DND-41 (cell line): ENCODE data around the gene LMX1B.

Source experiments
- ATAC-seq: fragments of 200-7000 bp; cut with Tn5 transposase; 3 replicates; pipeline ENCODE4 v1.9.1; 2021; ENCODE audit warnings: low read depth; ENCODE audit not compliant: insufficient read depth
- DNase-seq: peaks from one replicate; pipeline ENCODE4 v3.0.0-alpha.2; 2020
- H2AFZ ChIP-seq: 2 replicates; pipeline ENCODE4 v1.6.0; 2012; ENCODE audit warnings: low read depth, low read length
- H3K27ac ChIP-seq: 2 replicates; pipeline ENCODE4 v1.5.1; 2012; ENCODE audit warnings: low read length, inconsistent platforms
- H3K27me3 ChIP-seq: fragments of 200-600 bp; sonication (generic); 2 replicates; pipeline ENCODE4 v1.6.0; 2012; ENCODE audit warnings: low read length, mild to moderate bottlenecking, inconsistent platforms; ENCODE audit not compliant: insufficient read depth, poor library complexity
- H3K36me3 ChIP-seq: 2 replicates; pipeline ENCODE4 v1.5.1; 2012; ENCODE audit warnings: low read length, inconsistent platforms; ENCODE audit not compliant: insufficient read depth
- H3K4me1 ChIP-seq: 2 replicates; pipeline ENCODE4 v1.5.1; 2012; ENCODE audit warnings: mild to moderate bottlenecking, low read length; ENCODE audit not compliant: insufficient read depth
- H3K4me2 ChIP-seq: 2 replicates; pipeline ENCODE4 v1.6.0; 2012; ENCODE audit warnings: mild to moderate bottlenecking, moderate library complexity, low read length, inconsistent platforms; ENCODE audit not compliant: insufficient read depth
- H3K4me3 ChIP-seq, 2 experiments: fragments of 200-600 bp in 1 of 2; shearing (Covaris generic) in 1 of 2; 2 replicates each; pipeline ENCODE4 v1.5.1; 2012 to 2016; ENCODE audit warnings: inconsistent platforms in 2 of 2, low read length in 2 of 2, mild to moderate bottlenecking in 2 of 2, low read depth in 1 of 2, moderate library complexity in 1 of 2
- H3K79me2 ChIP-seq: 2 replicates; pipeline ENCODE4 v1.6.0; 2012; ENCODE audit warnings: low read length, inconsistent platforms; ENCODE audit not compliant: insufficient read depth
- H3K9ac ChIP-seq: 2 replicates; pipeline ENCODE4 v1.6.0; 2012; ENCODE audit warnings: low read depth, mild to moderate bottlenecking, inconsistent platforms, low read length, moderate library complexity
- H3K9me3 ChIP-seq: 2 replicates; pipeline ENCODE4 v1.5.1; 2012; ENCODE audit warnings: low read length, moderate library complexity, mild to moderate bottlenecking, inconsistent platforms; ENCODE audit not compliant: insufficient read depth, severe bottlenecking
- H4K20me1 ChIP-seq: 2 replicates; pipeline ENCODE4 v1.6.0; 2012; ENCODE audit warnings: low read length; ENCODE audit not compliant: insufficient read depth
- CTCF ChIP-seq: IDR thresholded peaks from 2 replicates; pipeline ENCODE4 v1.5.1; 2012; ENCODE audit warnings: borderline replicate concordance, low read length, moderate library complexity, mild to moderate bottlenecking; ENCODE audit not compliant: poor library complexity, severe bottlenecking; ENCODE audit errors: extremely low read depth
- EZH2 ChIP-seq: IDR thresholded peaks from 3 replicates; pipeline ENCODE4 v1.6.1; 2012; ENCODE audit warnings: borderline replicate concordance, low read depth, mild to moderate bottlenecking, moderate library complexity, low read length, inconsistent platforms; ENCODE audit not compliant: severe bottlenecking

The LMX1B gene

DNA sequence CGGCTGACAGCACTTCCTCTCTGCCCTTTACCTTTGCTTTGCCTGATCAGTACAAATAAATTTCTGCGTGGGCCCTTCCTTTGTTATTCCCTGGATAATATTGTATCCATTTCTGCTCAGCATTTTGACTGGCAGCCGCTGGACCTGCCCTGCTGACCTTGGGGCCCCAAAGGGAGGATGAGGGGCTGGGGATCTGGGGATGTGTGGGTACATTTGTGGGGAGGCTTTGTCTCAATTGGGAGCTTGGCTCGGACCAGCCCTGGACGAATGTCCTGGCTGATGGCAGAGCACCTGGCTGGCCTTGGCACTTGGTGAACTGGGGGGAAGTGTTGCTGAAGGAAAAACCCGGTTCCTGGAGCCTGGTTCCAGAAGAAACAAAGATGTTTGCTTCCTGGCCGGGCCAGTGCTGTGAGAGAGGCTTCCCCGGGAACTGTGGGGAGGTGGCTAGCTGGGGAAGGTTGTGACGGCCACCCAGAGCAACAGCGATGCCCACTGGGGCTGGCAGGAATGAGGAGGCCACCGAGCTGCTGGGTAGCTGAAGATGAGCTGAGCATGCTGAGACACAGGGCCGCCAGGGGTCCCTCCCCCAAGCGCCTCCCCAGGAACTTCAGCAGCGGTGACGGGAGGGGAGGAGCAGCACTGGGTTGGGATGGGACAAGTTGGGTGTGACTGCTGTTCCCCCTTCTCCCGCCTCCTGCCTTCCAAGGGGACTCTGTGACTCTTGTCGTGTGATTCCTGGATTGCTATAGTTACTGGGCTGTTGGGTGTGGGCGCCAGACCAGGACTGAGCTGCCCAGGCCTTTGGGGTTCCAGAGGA is 8.4 kb downstream of the LMX1B start:
- H2AFZ ChIP-seq: no peak overlapping the region
- H3K9me3 ChIP-seq: no peaks in the 10 kb centered on the region
- H3K27ac ChIP-seq: no peak overlapping the region
- H4K20me1 ChIP-seq: no peaks in the 10 kb centered on the region
- DNase-seq (no peak), ATAC-seq (no peak)
- no peaks in the 10 kb centered on the region for H3K79me2 ChIP-seq
- H3K4me1 ChIP-seq: no peaks in the 10 kb centered on the region
- TF ChIP-seq EZH2 (no peak), CTCF (no peak)
- no peak overlapping the region for H3K4me3 ChIP-seq
- H3K36me3 ChIP-seq: no peaks in the 10 kb centered on the region
- no peak overlapping the region for H3K9ac ChIP-seq
- H3K27me3 ChIP-seq: peaks cover 23% of the 10 kb centered on the region
- no peak overlapping the region for H3K4me2 ChIP-seq

DNA sequence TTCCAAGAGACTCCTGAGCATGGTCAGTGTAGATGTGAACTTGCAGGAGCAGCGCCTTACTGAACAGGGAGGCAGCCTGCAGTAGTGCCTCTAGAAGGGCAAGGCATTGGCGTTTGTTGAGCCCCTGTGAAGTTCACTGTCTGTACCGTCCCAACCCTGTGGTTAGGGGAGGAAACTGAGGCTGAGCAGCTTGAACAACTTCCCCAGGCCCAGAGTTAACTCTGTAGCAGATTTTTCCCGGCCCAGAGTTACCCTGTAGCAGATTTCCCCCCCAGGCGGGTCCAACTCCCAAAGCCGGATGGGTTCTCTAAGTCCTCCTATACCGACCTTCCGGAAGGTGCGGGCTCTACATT is 9.6 kb downstream of the LMX1B start:
- Histone ChIP-seq H2AFZ (no peak overlapping the region), H3K27ac (no peak overlapping the region), H3K79me2 (no peaks in the 10 kb centered on the region), H3K4me3 (no peak overlapping the region), H3K36me3 (no peaks in the 10 kb centered on the region), H4K20me1 (no peaks in the 10 kb centered on the region), H3K9me3 (no peaks in the 10 kb centered on the region), H3K4me2 (no peak overlapping the region), H3K4me1 (no peaks in the 10 kb centered on the region), H3K9ac (no peak overlapping the region), H3K27me3 (peaks cover 23% of the 10 kb centered on the region)
- DNase-seq (no peak), ATAC-seq (no peak)
- TF ChIP-seq EZH2: no peak
- TF ChIP-seq CTCF: no peak

DNA sequence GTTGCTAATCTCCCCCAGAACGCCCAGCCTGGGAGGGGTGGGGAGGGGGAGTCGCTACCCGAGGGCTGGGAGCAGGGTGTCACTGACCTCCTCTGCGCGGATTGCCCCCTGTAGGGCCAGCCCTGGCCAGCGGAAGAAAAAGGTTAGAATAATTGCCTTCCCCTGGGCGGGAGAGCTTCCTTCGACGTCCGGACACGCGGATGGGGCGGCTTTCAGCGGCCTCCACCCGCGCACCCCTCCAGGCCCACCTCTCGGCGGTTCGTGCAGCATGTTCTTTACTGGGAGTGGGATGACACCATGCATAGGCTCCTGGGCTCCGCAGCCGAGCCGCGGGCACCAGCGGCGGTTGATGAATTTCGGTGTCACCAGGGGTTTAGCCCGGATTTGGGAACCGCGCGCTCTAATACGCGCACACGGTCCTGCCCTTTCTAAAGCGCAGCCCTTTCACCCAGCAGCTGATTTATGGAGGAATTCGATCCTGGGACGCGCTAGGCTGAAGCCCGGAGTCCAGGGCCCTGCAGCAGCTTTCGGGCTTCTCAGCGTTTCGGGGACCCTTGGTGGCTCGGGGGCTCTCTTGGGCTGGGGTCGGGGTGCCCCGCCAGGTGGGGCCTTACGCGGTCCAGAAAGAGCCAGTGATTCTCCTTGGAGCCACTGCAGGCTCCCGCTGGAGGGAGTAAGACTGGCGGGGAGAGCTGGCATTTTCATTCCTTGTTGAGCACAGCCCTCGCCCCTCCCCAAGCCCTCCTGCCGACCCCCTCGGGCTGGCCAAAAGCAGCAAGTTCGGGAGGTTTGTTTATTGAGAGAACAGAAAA is 10.1 kb downstream of the LMX1B start:
- ATAC-seq (no peak), DNase-seq (no peak)
- H3K79me2 ChIP-seq: no peaks in the 10 kb centered on the region
- H3K4me2 ChIP-seq: no peak overlapping the region
- H3K27ac ChIP-seq: no peak overlapping the region
- H3K4me1 ChIP-seq: no peaks in the 10 kb centered on the region
- no peaks in the 10 kb centered on the region for H4K20me1 ChIP-seq
- H2AFZ ChIP-seq: no peak overlapping the region
- H3K9me3 ChIP-seq: no peaks in the 10 kb centered on the region
- TF ChIP-seq CTCF (no peak), EZH2 (no peak)
- H3K36me3 ChIP-seq: no peaks in the 10 kb centered on the region
- no peak overlapping the region for H3K9ac ChIP-seq
- no peak overlapping the region for H3K4me3 ChIP-seq
- peaks cover 23% of the 10 kb centered on the region for H3K27me3 ChIP-seq
